ENCODE results near the gene SLC6A13.

GRCh38 chr12:257521-258321 lies 4.9 kb downstream of the SLC6A13 start:
- TF ChIP-seq RFX5 (IDR thresholded peaks at IDR 0.05) = no peak
- TF ChIP-seq MAFK (IDR thresholded peaks at IDR 0.05; ENCODE audit: partially characterized antibody) = no peak
- no peak for TF ChIP-seq RAD21 (conservative IDR thresholded peaks at IDR 0.05 in 1 of 2, IDR thresholded peaks at IDR 0.05 in 1 of 2)
- no peak for TF ChIP-seq EP300 (IDR thresholded peaks at IDR 0.05)
- TF ChIP-seq USF2 (IDR thresholded peaks at IDR 0.05) = no peak
- TF ChIP-seq CTCF (IDR thresholded peaks at IDR 0.05) = no peak
